H1 (cell line): ENCODE measurements around the gene SLC13A3. TPM values are rescaled to one million over a fixed set of nuclear protein-coding genes. Genes with fewer than 3 reads are reported as not detected.

Experiments
- CTCF ChIA-PET: fragments of 300-600 bp; sonication (Branson Sonifier 250); formaldehyde crosslinking; loops from one replicate; lab custom pipeline; 2021; ENCODE audit not compliant: partially characterized antibody; lab: Charles Lee
- POLR2A ChIA-PET: fragments of 300-600 bp; sonication (Branson Sonifier 250); formaldehyde crosslinking; loops from one replicate; lab custom pipeline; 2021; ENCODE audit warnings: inconsistent platforms; ENCODE audit not compliant: partially characterized antibody; lab: Charles Lee
- DNase-seq, 2 experiments: peaks; one replicate each; pipeline versions ENCODE4 v3.0.0 to v3.0.0-alpha.2; 2010 to 2022; ENCODE audit warnings: low spot score in 2 of 2, low read depth in 1 of 2, mixed read lengths in 1 of 2
- FAIRE-seq: peaks from 2 replicates; lab custom pipeline; 2011; peaks lifted over from hg19 to GRCh38; lab: Jason Lieb, UNC
- H2AFZ ChIP-seq: 2 replicates; pipeline ENCODE4 v1.8.1; 2012; ENCODE audit warnings: low read length, inconsistent platforms
- H2AK5ac ChIP-seq: 2 replicates; pipeline ENCODE4 v1.6.1; 2013; ENCODE audit warnings: low read depth, low read length
- H2BK120ac ChIP-seq: replicated peaks from 2 replicates; pipeline ENCODE3; 2013; ENCODE audit warnings: low read depth, low read length, inconsistent platforms
- H2BK12ac ChIP-seq: 2 replicates; pipeline ENCODE4 v1.6.1; 2013; ENCODE audit warnings: low read depth, low read length
- H2BK15ac ChIP-seq: 2 replicates; pipeline ENCODE4 v1.6.1; 2013; ENCODE audit warnings: low read length
- H2BK20ac ChIP-seq: 2 replicates; pipeline ENCODE4 v1.6.1; 2013; ENCODE audit warnings: low read length
- H2BK5ac ChIP-seq: 2 replicates; pipeline ENCODE4 v1.6.1; 2013; ENCODE audit warnings: low read depth, low read length
- H3K14ac ChIP-seq: 2 replicates; pipeline ENCODE4 v1.6.1; 2013; ENCODE audit warnings: inconsistent platforms; ENCODE audit not compliant: insufficient read length
- H3K18ac ChIP-seq: 2 replicates; pipeline ENCODE4 v1.6.1; 2013; ENCODE audit warnings: low read length; ENCODE audit errors: extremely low read depth
- H3K23ac ChIP-seq: 2 replicates; pipeline ENCODE4 v1.6.1; 2013; ENCODE audit warnings: inconsistent platforms; ENCODE audit not compliant: insufficient read length
- H3K23me2 ChIP-seq: 2 replicates; pipeline ENCODE4 v1.6.1; 2013; ENCODE audit warnings: low read depth, low read length
- H3K27ac ChIP-seq: 2 replicates; pipeline ENCODE4 v1.6.1; 2011; ENCODE audit warnings: low read depth, low read length, inconsistent platforms
- H3K27me3 ChIP-seq, 4 experiments: replicated peaks in 1 of 4; 1 replicate in 1 of 4; 2 replicates in 3 of 4; pipeline versions ENCODE4 v1.6.1 to v1.8.1; 2011 to 2013; ENCODE audit warnings: low read length in 3 of 4, mild to moderate bottlenecking in 3 of 4, inconsistent platforms in 2 of 4, mixed read lengths in 2 of 4, moderate library complexity in 1 of 4; ENCODE audit not compliant: control insufficient read depth in 3 of 4, insufficient read depth in 3 of 4; ENCODE audit errors: extremely low read depth in 1 of 4
- H3K36me3 ChIP-seq, 4 experiments: 2 replicates each; pipeline versions ENCODE4 v1.6.1 to v1.8.1; 2011 to 2013; ENCODE audit warnings: mild to moderate bottlenecking in 4 of 4, low read length in 3 of 4, moderate library complexity in 2 of 4, control low read depth in 1 of 4, inconsistent platforms in 1 of 4; ENCODE audit not compliant: insufficient read depth in 4 of 4, control insufficient read depth in 2 of 4
- H3K4ac ChIP-seq: replicated peaks from 2 replicates; pipeline ENCODE3; 2013; ENCODE audit warnings: low read length, low read depth, mixed read lengths, inconsistent platforms; ENCODE audit not compliant: insufficient read length
- H3K4me1 ChIP-seq, 4 experiments: replicated peaks in 1 of 4; 1 replicate in 1 of 4; 2 replicates in 3 of 4; pipeline versions ENCODE4 v1.6.1 to v1.8.1; 2011 to 2013; ENCODE audit warnings: low read length in 3 of 4, inconsistent platforms in 2 of 4, mixed read lengths in 1 of 4; ENCODE audit not compliant: insufficient read depth in 4 of 4, control insufficient read depth in 3 of 4
- H3K4me2 ChIP-seq, 2 experiments: 2 replicates each; pipeline versions ENCODE4 v1.6.1 to v1.8.1; 2011 to 2013; ENCODE audit warnings: low read depth in 2 of 2, low read length in 2 of 2, control low read depth in 1 of 2, inconsistent platforms in 1 of 2, mild to moderate bottlenecking in 1 of 2; ENCODE audit not compliant: insufficient read depth in 1 of 2
- H3K4me3 ChIP-seq, 4 experiments: fragments of 200-600, 300-600 bp in 1 of 4; sonication (generic), shearing (Covaris generic), sonication (Bioruptor Twin) in 1 of 4; 2 replicates each; pipeline versions ENCODE4 v1.5.1 to v1.8.1; 2011 to 2016; ENCODE audit warnings: low read length in 4 of 4, low read depth in 3 of 4, control low read depth in 2 of 4, inconsistent platforms in 2 of 4, mild to moderate bottlenecking in 2 of 4, mixed read lengths in 1 of 4, moderate library complexity in 1 of 4; ENCODE audit not compliant: insufficient read depth in 2 of 4; ENCODE audit errors: extremely low read depth in 1 of 4
- H3K56ac ChIP-seq: replicated peaks from 2 replicates; pipeline ENCODE3; 2013; ENCODE audit warnings: low read depth, mild to moderate bottlenecking, mixed read lengths, low read length, inconsistent platforms; ENCODE audit not compliant: insufficient read length
- H3K79me1 ChIP-seq: 2 replicates; pipeline ENCODE4 v1.6.1; 2013; ENCODE audit warnings: low read depth, low read length, control low read depth
- H3K79me2 ChIP-seq, 2 experiments: 2 replicates each; pipeline versions ENCODE4 v1.6.1 to v1.8.1; 2012 to 2013; ENCODE audit warnings: low read length in 2 of 2, mild to moderate bottlenecking in 2 of 2, inconsistent platforms in 1 of 2; ENCODE audit not compliant: insufficient read depth in 2 of 2, control insufficient read depth in 1 of 2
- H3K9ac ChIP-seq, 4 experiments: replicated peaks in 1 of 4; 1 replicate in 1 of 4; 2 replicates in 3 of 4; pipeline versions ENCODE4 v1.6.1 to v1.8.1; 2011 to 2013; ENCODE audit warnings: low read depth in 3 of 4, low read length in 3 of 4, control low read depth in 2 of 4, mild to moderate bottlenecking in 2 of 4, moderate library complexity in 2 of 4, inconsistent platforms in 1 of 4; ENCODE audit errors: extremely low read depth in 1 of 4
- H3K9me3 ChIP-seq, 2 experiments: 2 replicates each; pipeline versions ENCODE4 v1.6.1 to v1.8.1; 2012 to 2013; ENCODE audit warnings: mild to moderate bottlenecking in 2 of 2, moderate library complexity in 2 of 2, control low read depth in 1 of 2, inconsistent platforms in 1 of 2, low read depth in 1 of 2, low read length in 1 of 2, mixed read lengths in 1 of 2; ENCODE audit not compliant: insufficient read depth in 2 of 2
- H4K20me1 ChIP-seq, 2 experiments: replicated peaks in 1 of 2; 2 replicates each; pipeline versions ENCODE3 to v1.8.1; 2011 to 2013; ENCODE audit warnings: inconsistent platforms in 2 of 2, low read length in 2 of 2, mild to moderate bottlenecking in 1 of 2; ENCODE audit not compliant: insufficient read depth in 2 of 2, control insufficient read depth in 1 of 2
- H4K5ac ChIP-seq: 2 replicates; pipeline ENCODE4 v1.6.1; 2013; ENCODE audit warnings: low read length, low read depth, mixed read lengths, inconsistent platforms; ENCODE audit not compliant: insufficient read length
- H4K8ac ChIP-seq: 2 replicates; pipeline ENCODE4 v1.8.0; 2013; ENCODE audit warnings: mild to moderate bottlenecking, moderate library complexity, low read length, inconsistent platforms; ENCODE audit not compliant: insufficient read depth; ENCODE audit errors: extremely low read depth
- H4K91ac ChIP-seq: replicated peaks from 2 replicates; pipeline ENCODE3; 2013; ENCODE audit warnings: low read length, mixed read lengths, inconsistent platforms; ENCODE audit not compliant: insufficient read length
- CBX8 ChIP-seq: fragments of 300-800, 300-1000 bp; sonication (generic); IDR thresholded peaks from 2 replicates; pipeline ENCODE4 v1.7.1; 2016; ENCODE audit warnings: low read depth, low read length, borderline replicate concordance
- CHD1 ChIP-seq: IDR thresholded peaks from 2 replicates; pipeline ENCODE4 v1.6.1; 2012; ENCODE audit warnings: low read depth, low read length, improper control_type of control experiment
- HDAC2 ChIP-seq, 2 experiments: fragments of 300-600 bp in 1 of 2; sonication (generic) in 1 of 2; IDR thresholded peaks; 2 replicates each; pipeline ENCODE4 v1.6.1; 2011 to 2012; ENCODE audit warnings: low read depth in 2 of 2, low read length in 2 of 2, mild to moderate bottlenecking in 2 of 2, moderate library complexity in 2 of 2, borderline replicate concordance in 1 of 2, inconsistent platforms in 1 of 2
- JUND ChIP-seq: IDR thresholded peaks from 2 replicates; pipeline ENCODE4 v1.6.1; 2011; ENCODE audit warnings: mild to moderate bottlenecking, improper control_type of control experiment, low read length
- KDM4A ChIP-seq: IDR thresholded peaks from one replicate; pipeline ENCODE4 v1.7.1; 2012; ENCODE audit warnings: low read depth, mild to moderate bottlenecking, moderate library complexity, low read length, inconsistent platforms; ENCODE audit not compliant: severe bottlenecking
- NRF1 ChIP-seq: IDR thresholded peaks from 2 replicates; pipeline ENCODE4 v1.6.1; 2011; ENCODE audit warnings: mild to moderate bottlenecking, low read depth, low read length, improper control_type of control experiment
- RFX5 ChIP-seq: IDR thresholded peaks from 2 replicates; pipeline ENCODE4 v1.6.1; 2011; ENCODE audit warnings: low read depth, low read length, improper control_type of control experiment, borderline replicate concordance
- WGBS, 2 experiments: shearing (Covaris generic) in 1 of 2; methylation state at CpG; one replicate each; pipeline versions ENCODE4 v1.1.6 to v1.1.7; 2013 to 2015; ENCODE audit warnings: low lambda C conversion rate in 2 of 2, mixed read lengths in 2 of 2, inconsistent platforms in 1 of 2, low coverage in 1 of 2, missing lambda C conversion rate in 1 of 2; ENCODE audit not compliant: insufficient replicate concordance in 2 of 2, insufficient coverage in 1 of 2, insufficient read length in 1 of 2; ENCODE audit errors: extremely low coverage in 1 of 2, missing lambda C conversion rate in 1 of 2; 5-methylcytosine and 5-hydroxymethylcytosine counted together
- polyA plus RNA-seq, 7 experiments: library from polyadenylated mRNA; depleted of rRNA in 3 of 7; stranded (reverse) in 5 of 7; unstranded in 2 of 7; fragments of >200 nt in 5 of 7; fragments of 200-250 nt in 2 of 7; gene quantifications; 1 replicate in 5 of 7; 2 replicates in 1 of 7; 4 replicates in 1 of 7; pipeline versions ENCODE4 v1.2.1 to v1.2.3, GENCODE V29; 2011 to 2013; ENCODE audit warnings: missing spikeins in 2 of 7, mixed read lengths in 2 of 7
- total RNA-seq: library from RNA; stranded (reverse); fragmentation: NEBNext Ultra II Directional; extraction: Animal tissue kit (Norgen Biotek cat#: 25700); gene quantifications from 2 replicates; pipeline ENCODE4 v1.2.1, GENCODE V29; 2021
- TF ChIP-seq, protein P1 (sequence below): IDR thresholded peaks from 2 replicates; pipeline ENCODE4 v1.6.1; 2011; ENCODE audit warnings: low read depth, mild to moderate bottlenecking, low read length; ENCODE audit not compliant: insufficient read depth

Gene SLC13A3
- total and polyA plus RNA-seq, 2 of the 8 experiments (the other 6 are each of a cell fraction or from before 2014, with no cell fraction given): 9.4 to 12.6 TPM

DNA sequence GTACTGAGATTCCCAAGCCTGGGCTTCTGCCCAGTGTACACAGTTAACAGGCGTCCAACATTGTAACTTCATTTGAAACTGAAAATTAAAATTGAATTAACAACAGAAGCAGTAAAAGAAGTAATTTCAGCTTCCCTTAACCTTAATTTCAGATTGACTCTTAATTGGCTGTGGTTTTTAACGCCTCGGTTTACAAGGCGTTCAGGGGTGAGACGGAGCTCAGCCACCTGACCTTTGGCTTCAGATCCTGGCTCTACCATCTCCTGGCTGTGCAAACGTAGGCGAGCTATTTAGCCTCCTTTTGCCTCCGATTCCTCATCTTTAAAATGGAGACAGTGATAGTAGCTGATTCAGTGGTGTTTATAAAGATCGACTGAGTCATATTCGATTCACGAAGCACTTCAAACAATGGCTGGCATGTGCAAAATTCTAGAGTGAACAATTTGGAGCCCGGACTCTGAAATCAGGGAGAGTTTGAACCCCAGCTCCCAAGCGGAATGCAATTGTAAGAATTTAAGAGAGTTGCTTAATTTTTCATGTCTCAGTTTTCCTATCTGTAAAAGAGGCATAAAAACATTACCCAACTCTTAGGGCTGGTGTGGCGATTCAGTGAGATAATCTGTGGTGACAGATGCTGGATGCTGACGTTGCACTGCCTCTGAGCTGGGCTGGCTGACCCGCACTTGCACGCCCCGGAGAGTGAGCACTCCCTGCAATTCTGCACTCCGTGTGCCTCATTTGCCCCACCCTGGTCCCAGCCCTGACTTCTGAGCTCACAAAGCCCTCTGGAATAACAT, 77.3 kb downstream of the SLC13A3 start:
- Histone ChIP-seq H4K8ac (no peak overlapping the region; the same call in 1 of the 2 replicates), H3K4me1 (no peaks in the 10 kb centered on the region; a peak in 2 of 7 replicates), H3K27me3 (no peaks in the 10 kb centered on the region), H3K56ac (no peak overlapping the region), H3K14ac (no peak overlapping the region), H3K18ac (no peak overlapping the region), H2AK5ac (no peak overlapping the region), H3K4me2 (no peak overlapping the region), H3K36me3 (no peaks in the 10 kb centered on the region; a peak in 1 of 8 replicates), H3K4ac (no peak overlapping the region), H3K79me2 (no peaks in the 10 kb centered on the region), H2BK120ac (no peak overlapping the region), H4K5ac (no peak overlapping the region), H4K20me1 (no peaks in the 10 kb centered on the region), H3K4me3 (no peak overlapping the region), H3K9ac (no peak overlapping the region), H3K23ac (no peak overlapping the region), H3K27ac (no peak overlapping the region), H2BK12ac (no peak overlapping the region), H3K79me1 (no peaks in the 10 kb centered on the region), H2AFZ (no peak overlapping the region), H2BK5ac (no peak overlapping the region), H2BK15ac (no peak overlapping the region), H4K91ac (no peak overlapping the region), H3K9me3 (no peaks in the 10 kb centered on the region), H3K23me2 (no peaks in the 10 kb centered on the region), H2BK20ac (no peak overlapping the region)
- 92% methylated on average over 19 of the region's 19 CpGs; no CpG with 5 or more reads in 1 of the 2 experiments for WGBS, 2 experiments
- CTCF ChIA-PET: interaction anchor here (1.0 to 4.5 kb wide), 8 partner anchors 9 to 127 kb away, joined by 3 to 41 read pairs (median 4); no protein-coding TSS in a partner anchor
- DNase-seq: no peak
- POLR2A ChIA-PET: interaction anchor here (1.0 to 1.6 kb wide), 5 partner anchors 8 to 110 kb away, joined by 3 to 5 read pairs (median 3); partner anchors contain the start of gene OCSTAMP
- TF ChIP-seq KDM4A (no peak), NRF1 (no peak), CBX8 (no peak), CHD1 (no peak), RFX5 (no peak), JUND (no peak), HDAC2 (IDR thresholded peaks at IDR 0.05; ENCODE audit: borderline replicate concordance in 1 of 2, low read depth in 2 of 2, low read length in 2 of 2) (no peak)
- TF ChIP-seq, protein P1, sequence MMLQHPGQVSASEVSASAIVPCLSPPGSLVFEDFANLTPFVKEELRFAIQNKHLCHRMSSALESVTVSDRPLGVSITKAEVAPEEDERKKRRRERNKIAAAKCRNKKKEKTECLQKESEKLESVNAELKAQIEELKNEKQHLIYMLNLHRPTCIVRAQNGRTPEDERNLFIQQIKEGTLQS: no peak
- no peak for FAIRE-seq
